ENCODE data around the gene RGL2.

DNA sequence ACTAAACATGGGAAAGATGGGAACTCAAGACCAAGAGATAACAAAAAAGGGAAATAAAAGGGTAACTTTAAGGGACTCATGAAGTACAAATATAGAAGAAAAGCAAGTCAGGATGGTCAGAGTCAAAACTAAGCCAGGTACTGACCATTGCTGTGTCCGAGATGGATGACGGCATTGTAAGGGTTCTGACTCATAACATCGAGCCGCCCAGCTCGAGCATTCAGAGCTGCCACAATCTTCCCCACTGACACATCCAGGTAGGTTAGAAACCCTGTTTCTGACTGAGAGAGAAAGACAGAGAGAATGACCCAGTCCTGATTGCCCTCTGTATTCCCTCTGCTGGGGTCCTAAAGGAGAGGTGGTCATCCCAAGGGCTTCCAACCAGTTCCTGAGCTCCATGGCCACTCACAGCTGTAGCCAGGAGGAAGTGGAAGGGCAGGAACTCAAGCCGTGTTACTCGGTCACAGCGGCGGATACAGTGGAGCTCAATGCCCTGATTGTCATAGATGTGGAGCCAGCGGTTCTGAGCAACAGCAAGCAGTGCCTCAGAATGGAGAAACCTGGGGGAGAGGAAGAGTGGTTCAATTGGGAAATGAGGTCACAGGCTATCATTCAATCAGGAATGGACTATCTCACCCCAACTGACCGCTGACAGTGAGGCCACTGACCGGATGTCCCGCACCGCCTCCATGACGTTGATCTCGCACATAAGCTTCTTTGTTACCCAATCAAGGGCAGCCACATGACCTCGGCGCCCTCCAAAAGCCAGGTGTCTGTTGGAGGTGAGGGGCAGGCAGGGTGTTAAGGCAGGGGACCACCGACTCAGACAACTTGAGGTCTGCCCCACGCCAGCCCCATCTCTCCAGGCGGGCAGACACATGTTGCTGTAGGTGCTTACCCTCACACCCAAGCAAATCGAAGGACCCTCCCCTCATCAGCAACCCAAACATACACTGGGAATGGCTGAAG lies 11.5 kb downstream of the RGL2 start:
- TF ChIP-seq CTCF (IDR thresholded peaks at IDR 0.05) (no peak), POLR2A (IDR thresholded peaks at IDR 0.05) (no peak)
